DND-41 (cell line): ENCODE data around the gene ENAH.

Source experiments
- EZH2 ChIP-seq: IDR thresholded peaks from 3 replicates; pipeline ENCODE4 v1.6.1; 2012; ENCODE audit warnings: borderline replicate concordance, low read depth, mild to moderate bottlenecking, moderate library complexity, low read length, inconsistent platforms; ENCODE audit not compliant: severe bottlenecking
- TF ChIP-seq, protein P1 (sequence below): IDR thresholded peaks from 2 replicates; pipeline ENCODE4 v1.5.1; 2012; ENCODE audit warnings: borderline replicate concordance, low read length, moderate library complexity, mild to moderate bottlenecking; ENCODE audit not compliant: poor library complexity, severe bottlenecking; ENCODE audit errors: extremely low read depth

DNA sequence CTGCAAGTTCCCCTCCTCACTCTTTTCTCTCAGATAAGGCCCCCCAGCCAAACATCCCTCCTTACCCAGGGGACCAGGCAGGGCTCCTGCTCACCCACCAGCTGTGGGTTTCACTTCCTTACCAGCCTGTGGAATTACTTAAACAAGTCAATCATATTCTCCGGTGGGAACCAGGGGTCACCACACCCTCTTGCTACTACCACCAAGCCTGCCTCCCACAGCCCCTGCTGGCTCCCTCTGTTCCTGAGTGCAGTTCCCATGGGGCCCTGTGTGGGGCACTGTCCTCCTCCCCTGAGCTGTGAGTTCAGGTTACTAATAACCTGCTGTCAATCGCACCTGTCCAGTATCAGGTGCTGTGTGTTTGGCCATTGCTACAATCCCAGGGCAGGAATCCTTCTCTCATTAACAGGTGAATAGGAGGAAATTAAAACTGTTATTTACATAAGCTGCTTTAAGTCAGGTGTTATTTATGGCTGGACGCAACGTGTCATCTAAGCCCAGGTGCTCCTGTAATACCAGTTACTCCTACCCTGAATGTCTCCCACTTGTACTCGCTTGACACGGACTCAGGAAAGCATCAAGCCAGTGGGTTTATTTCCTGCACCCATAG, 172.0 kb downstream of the ENAH start:
- TF ChIP-seq, protein P1, sequence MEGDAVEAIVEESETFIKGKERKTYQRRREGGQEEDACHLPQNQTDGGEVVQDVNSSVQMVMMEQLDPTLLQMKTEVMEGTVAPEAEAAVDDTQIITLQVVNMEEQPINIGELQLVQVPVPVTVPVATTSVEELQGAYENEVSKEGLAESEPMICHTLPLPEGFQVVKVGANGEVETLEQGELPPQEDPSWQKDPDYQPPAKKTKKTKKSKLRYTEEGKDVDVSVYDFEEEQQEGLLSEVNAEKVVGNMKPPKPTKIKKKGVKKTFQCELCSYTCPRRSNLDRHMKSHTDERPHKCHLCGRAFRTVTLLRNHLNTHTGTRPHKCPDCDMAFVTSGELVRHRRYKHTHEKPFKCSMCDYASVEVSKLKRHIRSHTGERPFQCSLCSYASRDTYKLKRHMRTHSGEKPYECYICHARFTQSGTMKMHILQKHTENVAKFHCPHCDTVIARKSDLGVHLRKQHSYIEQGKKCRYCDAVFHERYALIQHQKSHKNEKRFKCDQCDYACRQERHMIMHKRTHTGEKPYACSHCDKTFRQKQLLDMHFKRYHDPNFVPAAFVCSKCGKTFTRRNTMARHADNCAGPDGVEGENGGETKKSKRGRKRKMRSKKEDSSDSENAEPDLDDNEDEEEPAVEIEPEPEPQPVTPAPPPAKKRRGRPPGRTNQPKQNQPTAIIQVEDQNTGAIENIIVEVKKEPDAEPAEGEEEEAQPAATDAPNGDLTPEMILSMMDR = peak; percentile 81
- TF ChIP-seq EZH2 = no peak
